Measurements from ENCODE around the gene RCCD1.

RCCD1 gene

GRCh38 chr15:90931828-90932659, 22.6 kb upstream of the RCCD1 start, which contains the start of gene HDDC3:
Gene HDDC3, minus strand, starts transcription at chr15:90932549. Its CDS starts 9 bp downstream, at chr15:90932540.
- 0 to 1% methylated on average over 52 of the region's 52 CpGs for WGBS, 2 experiments

GRCh38 chr15:90932660-90932991, 22.1 kb upstream of the RCCD1 start:
- Histone ChIP-seq H3K4me3 (ENCODE audit: insufficient read depth, low read depth, low read length) (peak overlapping the region; percentile 55), H3K27ac (ENCODE audit: insufficient read depth, low read depth, low read length, poor library complexity, severe bottlenecking) (no peak overlapping the region), H3K27me3 (ENCODE audit: control insufficient read depth, insufficient read depth, low read length, poor library complexity, severe bottlenecking) (peaks cover 16% of the 10 kb centered on the region), H3K36me3 (ENCODE audit: control insufficient read depth, insufficient read depth, low read length) (no peaks in the 10 kb centered on the region), H3K9me3 (ENCODE audit: control insufficient read depth, low read length) (no peaks in the 10 kb centered on the region), H3K4me1 (ENCODE audit: control insufficient read depth, insufficient read depth, low read length) (peaks cover 8% of the 10 kb centered on the region)
- 23% methylated on average over 5 of the region's 5 CpGs for WGBS, 2 experiments

More at GRCh38 chr15:90931828-90932659, 22.6 kb upstream of the RCCD1 start, which contains the start of gene HDDC3:
- no peak within 1 kb of the TSS for H3K27ac ChIP-seq (ENCODE audit: insufficient read depth, low read depth, low read length, poor library complexity, severe bottlenecking)
- H3K9me3 ChIP-seq (ENCODE audit: control insufficient read depth, low read length) = no peaks in the 10 kb centered on the region
- peak within 1 kb of the TSS; percentile 55 for H3K4me3 ChIP-seq (ENCODE audit: insufficient read depth, low read depth, low read length)
- no peaks in the 10 kb centered on the region for H3K36me3 ChIP-seq (ENCODE audit: control insufficient read depth, insufficient read depth, low read length)
- peaks cover 8% of the 10 kb centered on the region for H3K4me1 ChIP-seq (ENCODE audit: control insufficient read depth, insufficient read depth, low read length)
- peaks cover 16% of the 10 kb centered on the region for H3K27me3 ChIP-seq (ENCODE audit: control insufficient read depth, insufficient read depth, low read length, poor library complexity, severe bottlenecking)

GRCh38 chr15:90933301-90933700, 21.4 kb upstream of the RCCD1 start:
- Histone ChIP-seq H3K27me3 (ENCODE audit: control insufficient read depth, insufficient read depth, low read length, poor library complexity, severe bottlenecking) (peaks cover 16% of the 10 kb centered on the region), H3K36me3 (ENCODE audit: control insufficient read depth, insufficient read depth, low read length) (no peaks in the 10 kb centered on the region), H3K4me3 (ENCODE audit: insufficient read depth, low read depth, low read length) (no peak overlapping the region), H3K27ac (ENCODE audit: insufficient read depth, low read depth, low read length, poor library complexity, severe bottlenecking) (no peak overlapping the region), H3K4me1 (ENCODE audit: control insufficient read depth, insufficient read depth, low read length) (peaks cover 8% of the 10 kb centered on the region), H3K9me3 (ENCODE audit: control insufficient read depth, low read length) (no peaks in the 10 kb centered on the region)
- 82% methylated on average over 1 of the region's 1 CpG for WGBS, 2 experiments

GRCh38 chr15:90934256-90934948, 20.3 kb upstream of the RCCD1 start:
- peak overlapping the region; percentile 79 for H3K4me3 ChIP-seq (ENCODE audit: insufficient read depth, low read depth, low read length)
- peaks cover 8% of the 10 kb centered on the region for H3K4me1 ChIP-seq (ENCODE audit: control insufficient read depth, insufficient read depth, low read length)
- peak overlapping the region; percentile 62 for H3K27ac ChIP-seq (ENCODE audit: insufficient read depth, low read depth, low read length, poor library complexity, severe bottlenecking)
- H3K27me3 ChIP-seq (ENCODE audit: control insufficient read depth, insufficient read depth, low read length, poor library complexity, severe bottlenecking) = peaks cover 16% of the 10 kb centered on the region
- H3K36me3 ChIP-seq (ENCODE audit: control insufficient read depth, insufficient read depth, low read length) = no peaks in the 10 kb centered on the region
- no peaks in the 10 kb centered on the region for H3K9me3 ChIP-seq (ENCODE audit: control insufficient read depth, low read length)
- WGBS, 2 experiments = 3% methylated on average over 19 of the region's 19 CpGs

GRCh38 chr15:90934949-90935751, 19.5 kb upstream of the RCCD1 start, which contains the start of gene UNC45A:
Gene UNC45A, plus strand, starts transcription at chr15:90935285. Its CDS starts 40 bp downstream, at chr15:90935325.
- WGBS, 2 experiments = 1% methylated on average over 65 of the region's 65 CpGs
- H3K4me3 ChIP-seq (ENCODE audit: insufficient read depth, low read depth, low read length) = peak within 1 kb of the TSS; percentile 79
- H3K36me3 ChIP-seq (ENCODE audit: control insufficient read depth, insufficient read depth, low read length) = peaks cover 6% of the 10 kb centered on the region
- peak within 1 kb of the TSS; percentile 62 for H3K27ac ChIP-seq (ENCODE audit: insufficient read depth, low read depth, low read length, poor library complexity, severe bottlenecking)
- no peaks in the 10 kb centered on the region for H3K9me3 ChIP-seq (ENCODE audit: control insufficient read depth, low read length)
- H3K4me1 ChIP-seq (ENCODE audit: control insufficient read depth, insufficient read depth, low read length) = peaks cover 8% of the 10 kb centered on the region
- peaks cover 16% of the 10 kb centered on the region for H3K27me3 ChIP-seq (ENCODE audit: control insufficient read depth, insufficient read depth, low read length, poor library complexity, severe bottlenecking)

- H3K4me1 ChIP-seq (ENCODE audit: control insufficient read depth, insufficient read depth, low read length) = peaks cover 8% of the 10 kb centered on the region
- no peak overlapping the region for H3K27ac ChIP-seq (ENCODE audit: insufficient read depth, low read depth, low read length, poor library complexity, severe bottlenecking)
- no peaks in the 10 kb centered on the region for H3K9me3 ChIP-seq (ENCODE audit: control insufficient read depth, low read length)
- 97 to 100% methylated on average over 1 of the region's 1 CpG for WGBS, 2 experiments
- peaks cover 9% of the 10 kb centered on the region for H3K36me3 ChIP-seq (ENCODE audit: control insufficient read depth, insufficient read depth, low read length)
- H3K4me3 ChIP-seq (ENCODE audit: insufficient read depth, low read depth, low read length) = no peak overlapping the region
- peaks cover 16% of the 10 kb centered on the region for H3K27me3 ChIP-seq (ENCODE audit: control insufficient read depth, insufficient read depth, low read length, poor library complexity, severe bottlenecking)
Measured at GRCh38 chr15:90936823-90937222, 17.9 kb upstream of the RCCD1 start.

GRCh38 chr15:90938261-90938660, 16.4 kb upstream of the RCCD1 start:
- WGBS, 2 experiments = 92 to 98% methylated on average over 5 of the region's 5 CpGs
- peaks cover 17% of the 10 kb centered on the region for H3K36me3 ChIP-seq (ENCODE audit: control insufficient read depth, insufficient read depth, low read length)
- H3K4me3 ChIP-seq (ENCODE audit: insufficient read depth, low read depth, low read length) = no peak overlapping the region
- H3K4me1 ChIP-seq (ENCODE audit: control insufficient read depth, insufficient read depth, low read length) = peaks cover 8% of the 10 kb centered on the region
- H3K9me3 ChIP-seq (ENCODE audit: control insufficient read depth, low read length) = no peaks in the 10 kb centered on the region
- no peak overlapping the region for H3K27ac ChIP-seq (ENCODE audit: insufficient read depth, low read depth, low read length, poor library complexity, severe bottlenecking)
- peaks cover 9% of the 10 kb centered on the region for H3K27me3 ChIP-seq (ENCODE audit: control insufficient read depth, insufficient read depth, low read length, poor library complexity, severe bottlenecking)

GRCh38 chr15:90939756-90940155, 14.9 kb upstream of the RCCD1 start:
- H3K9me3 ChIP-seq (ENCODE audit: control insufficient read depth, low read length) = no peaks in the 10 kb centered on the region
- H3K4me1 ChIP-seq (ENCODE audit: control insufficient read depth, insufficient read depth, low read length) = peaks cover 8% of the 10 kb centered on the region
- no peaks in the 10 kb centered on the region for H3K27me3 ChIP-seq (ENCODE audit: control insufficient read depth, insufficient read depth, low read length, poor library complexity, severe bottlenecking)
- WGBS, 2 experiments = 96% methylated on average over 7 of the region's 7 CpGs
- no peak overlapping the region for H3K4me3 ChIP-seq (ENCODE audit: insufficient read depth, low read depth, low read length)
- peaks cover 30% of the 10 kb centered on the region for H3K36me3 ChIP-seq (ENCODE audit: control insufficient read depth, insufficient read depth, low read length)
- no peak overlapping the region for H3K27ac ChIP-seq (ENCODE audit: insufficient read depth, low read depth, low read length, poor library complexity, severe bottlenecking)

GRCh38 chr15:90941038-90941437, 13.6 kb upstream of the RCCD1 start:
- Histone ChIP-seq H3K4me1 (ENCODE audit: control insufficient read depth, insufficient read depth, low read length) (peaks cover 4% of the 10 kb centered on the region), H3K27me3 (ENCODE audit: control insufficient read depth, insufficient read depth, low read length, poor library complexity, severe bottlenecking) (no peaks in the 10 kb centered on the region), H3K36me3 (ENCODE audit: control insufficient read depth, insufficient read depth, low read length) (peaks cover 35% of the 10 kb centered on the region), H3K27ac (ENCODE audit: insufficient read depth, low read depth, low read length, poor library complexity, severe bottlenecking) (no peak overlapping the region), H3K9me3 (ENCODE audit: control insufficient read depth, low read length) (no peaks in the 10 kb centered on the region), H3K4me3 (ENCODE audit: insufficient read depth, low read depth, low read length) (no peak overlapping the region)
- 95% methylated on average over 4 of the region's 4 CpGs for WGBS, 2 experiments

All from ectodermal cell (in vitro differentiated cells).